Activated CD8-positive, alpha-beta T cell treated with anti-CD3 and anti-CD28 coated beads for 36 hours (primary cell): ENCODE results near the gene DAAM2. TPM values are rescaled to one million over a fixed set of nuclear protein-coding genes. Genes with fewer than 3 reads are reported as not detected.

Source experiments
- ATAC-seq: fragments of 200-7000 bp; cut with Tn5 transposase; one replicate; pipeline ENCODE4 v1.10.0; 2021; ENCODE audit warnings: mild to moderate bottlenecking, moderate library complexity
- CTCF ChIA-PET: fragments of 350-600 bp; sonication (Branson Sonifier 250); formaldehyde crosslinking; loops from one replicate; lab custom pipeline; 2021; ENCODE audit warnings: antibody characterized with exemption; lab: Charles Lee
- POLR2A ChIA-PET: fragments of 350-600 bp; sonication (Branson Sonifier 250); formaldehyde crosslinking; loops from one replicate; lab custom pipeline; 2021; ENCODE audit warnings: antibody characterized with exemption; lab: Charles Lee
- DNase-seq: peaks from one replicate; pipeline ENCODE4 v3.0.0-alpha.2; 2020
- H3K27ac Mint-ChIP-seq: one replicate; pipeline ENCODE4 v1.8.0; 2021; ENCODE audit warnings: mild to moderate bottlenecking, mixed read lengths
- H3K27me3 Mint-ChIP-seq: one replicate; pipeline ENCODE4 v1.8.0; 2021; ENCODE audit warnings: mixed read lengths
- H3K36me3 Mint-ChIP-seq: one replicate; pipeline ENCODE4 v1.8.0; 2021; ENCODE audit warnings: low read depth, mixed read lengths
- H3K4me1 Mint-ChIP-seq: one replicate; pipeline ENCODE4 v1.8.0; 2021; ENCODE audit warnings: low read depth, mixed read lengths
- H3K4me3 Mint-ChIP-seq: one replicate; pipeline ENCODE4 v1.8.0; 2021; ENCODE audit warnings: mild to moderate bottlenecking, moderate library complexity, mixed read lengths
- H3K9me3 Mint-ChIP-seq: one replicate; pipeline ENCODE4 v1.8.0; 2021; ENCODE audit warnings: mixed read lengths
- CTCF ChIP-seq: fragments of 200-600 bp; IDR thresholded peaks from one replicate; pipeline ENCODE4 v1.8.0; 2022; ENCODE audit warnings: antibody characterized with exemption, mild to moderate bottlenecking
- intact Hi-C: fragments of 100-400 bp; cut with micrococcal nuclease; formaldehyde crosslinking; loops from one replicate; pipeline ENCODE4 v1.10.0; 2022
- total RNA-seq, 2 experiments: library from RNA; stranded (reverse); gene quantifications; one replicate each; pipeline ENCODE4 v1.2.3, GENCODE V29; 2021

Gene DAAM2
- total RNA-seq, 2 experiments from 2014 or later, result not detected

DNA sequence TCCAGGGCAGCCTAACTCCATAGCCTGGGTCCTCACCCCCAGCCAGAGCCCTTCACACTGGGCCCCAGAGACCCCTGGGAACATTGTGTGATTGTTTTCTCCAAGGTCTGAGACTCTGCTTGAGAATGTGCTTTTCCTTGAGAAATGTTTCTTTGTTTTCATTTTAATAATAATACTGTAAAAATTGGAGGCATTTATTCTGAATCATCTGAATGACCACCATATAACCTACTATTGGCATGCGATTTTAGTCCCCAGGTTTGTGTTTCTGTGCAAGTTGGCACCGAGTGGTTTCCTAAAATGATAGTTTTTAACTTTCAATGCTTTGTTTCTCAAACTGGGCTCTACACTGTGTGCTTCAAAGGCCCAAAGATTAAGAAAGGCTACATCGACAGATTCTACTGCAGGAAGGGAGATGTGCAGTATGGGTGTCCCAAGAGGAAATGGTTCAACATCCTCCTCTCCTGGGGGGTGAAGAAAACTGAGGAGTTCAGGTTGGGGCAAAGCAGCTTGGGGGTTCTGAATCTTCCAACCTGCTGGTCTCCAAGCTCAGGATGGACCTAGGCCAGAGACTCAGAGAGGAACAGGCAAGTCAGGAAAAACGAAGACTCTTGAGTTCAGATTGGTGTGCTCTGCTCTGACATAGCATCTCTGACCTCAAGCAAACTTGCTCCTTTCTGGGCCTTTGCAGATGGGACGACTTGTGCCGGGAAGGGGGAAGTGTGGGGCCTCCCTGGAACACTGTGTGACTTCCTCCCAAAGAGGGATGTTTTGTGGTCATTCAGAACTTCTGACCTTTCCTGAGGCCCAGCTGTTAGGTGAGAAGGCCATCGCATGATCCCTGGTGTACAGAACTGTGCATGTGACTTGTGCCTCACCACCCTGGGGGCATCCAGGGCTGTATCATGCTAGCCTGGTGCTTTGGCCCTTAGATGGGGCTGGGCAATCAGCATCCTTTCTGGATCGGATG, 31.0 kb downstream of the DAAM2 start:
- no peak overlapping the region for H3K27ac Mint-ChIP-seq
- ATAC-seq (no peak), DNase-seq (no peak)
- H3K4me3 Mint-ChIP-seq, result no peak overlapping the region
- no peaks in the 10 kb centered on the region for H3K4me1 Mint-ChIP-seq
- TF ChIP-seq CTCF, result no peak
- intact Hi-C loops, result no loop called here
- ChIA-PET CTCF (no interaction called here), POLR2A (no interaction called here)
- H3K9me3 Mint-ChIP-seq, result no peaks in the 10 kb centered on the region
- no peaks in the 10 kb centered on the region for H3K27me3 Mint-ChIP-seq
- H3K36me3 Mint-ChIP-seq, result no peaks in the 10 kb centered on the region

- Mint-ChIP-seq H3K4me1 (no peaks in the 10 kb centered on the region), H3K27me3 (no peaks in the 10 kb centered on the region), H3K4me3 (no peak overlapping the region), H3K36me3 (no peaks in the 10 kb centered on the region), H3K9me3 (no peaks in the 10 kb centered on the region), H3K27ac (no peak overlapping the region)
- intact Hi-C loops, result no loop called here
- ATAC-seq, result no peak
- no peak for DNase-seq
- POLR2A ChIA-PET, result no interaction called here
- CTCF ChIA-PET, result no interaction called here
- TF ChIP-seq CTCF, result no peak
These were observed 32.1 kb downstream of the DAAM2 start for GRCh38 chr6:39824030-39824926.

GRCh38 chr6:39829331-39829730, 37.2 kb downstream of the DAAM2 start:
- Mint-ChIP-seq H3K9me3 (no peaks in the 10 kb centered on the region), H3K4me3 (no peak overlapping the region), H3K27ac (no peak overlapping the region), H3K27me3 (no peaks in the 10 kb centered on the region), H3K4me1 (no peaks in the 10 kb centered on the region), H3K36me3 (no peaks in the 10 kb centered on the region)
- intact Hi-C loops, result no loop called here
- TF ChIP-seq CTCF, result no peak
- CTCF ChIA-PET, result no interaction called here
- DNase-seq (no peak), ATAC-seq (no peak)
- POLR2A ChIA-PET, result no interaction called here

DNA sequence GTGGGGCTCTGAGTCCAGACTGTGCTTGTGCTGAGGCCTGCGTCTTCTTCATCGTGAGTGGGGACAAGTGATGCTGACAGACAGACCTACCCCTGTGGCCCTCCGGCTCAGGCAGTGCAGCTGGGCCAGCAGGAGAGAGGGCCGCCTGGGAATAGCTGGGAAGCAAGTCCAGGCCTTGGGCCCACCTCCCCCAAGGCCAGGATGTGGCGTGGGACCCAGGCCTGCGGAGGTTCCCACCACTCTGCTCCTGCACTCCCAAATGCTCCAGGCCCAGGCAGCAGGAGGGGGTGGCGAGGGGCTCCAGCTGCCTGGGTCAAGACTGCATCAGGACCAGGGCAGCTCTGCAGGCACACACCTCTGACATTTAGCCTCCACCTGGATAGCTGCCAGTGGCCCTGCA, 38.3 kb downstream of the DAAM2 start:
- no peaks in the 10 kb centered on the region for H3K4me1 Mint-ChIP-seq
- ChIA-PET CTCF (no interaction called here), POLR2A (no interaction called here)
- ATAC-seq, result no peak
- H3K4me3 Mint-ChIP-seq, result no peak overlapping the region
- DNase-seq, result no peak
- no peak for TF ChIP-seq CTCF
- intact Hi-C loops, result no loop called here
- H3K27me3 Mint-ChIP-seq, result peaks cover 2% of the 10 kb centered on the region
- H3K9me3 Mint-ChIP-seq, result no peaks in the 10 kb centered on the region
- H3K27ac Mint-ChIP-seq, result no peak overlapping the region
- no peaks in the 10 kb centered on the region for H3K36me3 Mint-ChIP-seq
